Airway epithelial cell (primary cell): ENCODE data around the gene RITA1. TPM values are rescaled to one million over a fixed set of nuclear protein-coding genes. Genes with fewer than 3 reads are reported as not detected.

ENCODE experiments used
- total RNA-seq: library from RNA; depleted of rRNA; stranded (reverse); fragments of >200 nt; gene quantifications from 2 replicates; pipeline ENCODE4 v1.2.3, GENCODE V29; 2015

The RITA1 gene
- 23.9 and 28.4 TPM in 2 replicates for total RNA-seq

GRCh38 chr12:113185180-113186032 lies at the start of gene RITA1, which contains the start of gene DDX54:
RITA1 (plus strand) TSS chr12:113185721; CDS start chr12:113186747, 1,026 bp downstream.
DDX54 (minus strand) TSS chr12:113185478; CDS start chr12:113185451, 27 bp downstream.

DNA sequence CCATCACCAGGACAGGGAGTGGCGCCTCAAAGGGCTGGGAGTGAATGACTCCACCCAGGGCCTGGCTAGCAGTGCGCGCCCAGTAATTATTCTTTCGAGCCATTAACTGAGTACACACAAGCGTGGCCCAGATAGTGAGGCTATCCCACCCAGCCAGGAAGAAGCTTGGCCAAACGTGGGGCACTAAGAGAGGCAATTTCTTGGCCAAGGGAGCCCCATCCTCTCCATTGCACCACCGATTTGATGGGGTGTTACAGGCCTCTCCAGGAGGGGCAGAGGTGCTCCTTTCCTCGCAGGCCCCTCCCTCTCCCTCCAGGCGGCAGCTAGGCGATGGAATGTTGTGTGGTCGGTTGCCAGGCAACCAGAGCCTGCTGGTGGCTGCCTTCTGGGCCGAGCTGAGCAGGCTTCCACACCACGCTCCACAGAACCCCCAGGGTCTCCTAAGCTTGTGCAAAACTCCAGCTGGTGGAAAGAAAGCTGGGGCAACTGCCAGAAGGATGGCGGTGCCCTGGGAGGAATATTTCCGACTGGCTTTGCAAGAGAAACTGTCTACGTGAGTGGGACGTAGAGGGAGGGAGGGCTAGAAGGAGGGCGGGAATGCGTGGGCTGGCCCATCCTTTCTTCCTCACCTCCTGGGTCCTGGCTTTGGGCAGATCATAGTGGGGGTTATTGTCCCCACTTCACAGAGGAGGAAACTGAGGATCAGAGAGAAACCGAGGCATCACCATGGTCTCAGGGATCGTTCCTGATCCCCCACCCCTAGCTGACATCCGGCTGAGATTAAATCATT lies 36.0 kb upstream of the RITA1 start, which contains the start of gene CFAP73:
Gene CFAP73 (plus strand): TSS at position 364 of the 790 bp plus-strand sequence. CDS start 134 bp downstream, at position 498.

DNA sequence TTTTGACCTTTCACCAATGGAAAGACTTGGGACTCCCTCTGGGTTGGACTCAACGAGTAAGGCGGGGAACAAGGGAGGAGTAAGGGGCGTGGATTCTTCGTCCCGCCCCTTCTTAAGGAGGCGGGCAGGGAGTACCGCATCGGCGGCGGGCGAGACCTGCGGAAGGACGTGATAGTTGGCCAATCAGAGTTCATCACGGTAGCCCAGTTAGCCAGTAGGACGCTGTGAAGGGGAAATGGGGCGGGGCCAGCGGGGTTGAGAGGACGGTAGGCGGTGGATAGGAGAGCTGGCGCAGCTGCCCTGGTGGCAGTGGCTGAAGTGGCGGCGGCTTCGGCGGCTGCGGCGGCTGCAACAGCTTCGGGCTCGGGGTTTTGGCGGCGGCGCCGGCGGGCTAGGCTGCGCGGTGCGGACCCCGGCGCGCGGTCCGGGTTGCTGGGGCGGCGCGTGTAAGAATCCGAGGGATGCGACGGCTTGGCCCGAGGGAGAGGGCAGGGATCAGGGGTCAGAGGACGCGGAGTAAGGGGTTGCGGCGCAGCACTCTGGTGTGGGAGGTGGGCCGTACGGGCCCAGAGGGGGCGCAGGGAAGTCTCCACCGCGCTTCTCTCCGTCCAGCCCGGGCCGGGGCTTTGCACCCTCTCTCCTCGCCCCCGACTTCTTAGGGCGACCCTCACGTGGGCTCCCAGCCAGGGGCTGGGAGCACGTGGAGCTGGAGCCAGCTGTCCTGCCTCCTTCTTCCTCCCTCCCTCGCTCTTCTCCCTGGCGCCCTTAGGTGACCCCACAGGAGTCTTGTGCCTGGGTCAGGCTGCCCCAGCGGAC lies 35.9 kb downstream of the RITA1 start, which contains the start of gene TPCN1:
Gene TPCN1 (plus strand): TSS at position 284 of the 816 bp plus-strand sequence. CDS start 5,389 bp downstream, outside the sequence.

Other genes with a start within 250 kb of the RITA1 start
- gene OAS3, start 247.2 kb upstream of the RITA1 start, total RNA-seq = 6.7 and 8.9 TPM in 2 replicates
- 0.33 and 0.42 TPM in 2 replicates for gene OAS2, start 207.2 kb upstream of the RITA1 start, total RNA-seq
- gene DTX1, start 129.0 kb upstream of the RITA1 start, total RNA-seq = not detected in 2 replicates
- gene RASAL1, start 50.0 kb upstream of the RITA1 start, total RNA-seq = 0.60 and 1.1 TPM in 2 replicates
- gene CFAP73, start 36.0 kb upstream of the RITA1 start, total RNA-seq = not detected in 2 replicates
- 73.8 and 100 TPM in 2 replicates for gene DDX54, start 243 bp upstream of the RITA1 start, total RNA-seq
- 13.2 and 20.1 TPM in 2 replicates for gene TPCN1, start 35.7 kb downstream of the RITA1 start, total RNA-seq
- gene SLC8B1, start 149.4 kb downstream of the RITA1 start, total RNA-seq = 10.1 and 13.4 TPM in 2 replicates
- 14.7 and 17.4 TPM in 2 replicates for gene PLBD2, start 172.9 kb downstream of the RITA1 start, total RNA-seq
- not detected in 2 replicates for gene SDS, start 218.2 kb downstream of the RITA1 start, total RNA-seq
- 2.3 and 4.2 TPM in 2 replicates for gene SDSL, start 236.7 kb downstream of the RITA1 start, total RNA-seq